GM12878 (cell line): Measurements from ENCODE around the gene PANX2.

ENCODE experiments used
- KDM1A ChIP-seq: fragments of 200-600 bp; sonication (generic); IDR thresholded peaks from 2 replicates; pipeline ENCODE4 v1.6.1; 2016; ENCODE audit warnings: borderline replicate concordance
- PML ChIP-seq: IDR thresholded peaks from 2 replicates; pipeline ENCODE4 v1.6.1; 2012; ENCODE audit warnings: low read length, inconsistent platforms
- POLR2A ChIP-seq: IDR thresholded peaks from 2 replicates; pipeline ENCODE4 v1.6.1; 2011; ENCODE audit warnings: low read depth, mild to moderate bottlenecking, low read length
- POLR2AphosphoS5 ChIP-seq: IDR thresholded peaks from 2 replicates; pipeline ENCODE4 v1.6.1; 2011; ENCODE audit warnings: mild to moderate bottlenecking, low read length, inconsistent platforms
- RAD51 ChIP-seq: fragments of 450-650 bp; IDR thresholded peaks from 2 replicates; pipeline ENCODE4 v1.6.1; 2016; ENCODE audit warnings: moderate library complexity, mild to moderate bottlenecking, inconsistent platforms
- TF ChIP-seq, protein P1 (sequence below), 3 experiments: IDR thresholded peaks in 2 of 3; conservative IDR thresholded peaks in 1 of 3; 2 replicates each; pipeline ENCODE4 v1.5.1; 2011; ENCODE audit warnings: low read depth in 3 of 3, low read length in 3 of 3, mild to moderate bottlenecking in 3 of 3, control low read depth in 2 of 3, moderate library complexity in 2 of 3, inconsistent platforms in 1 of 3, mixed read lengths in 1 of 3; ENCODE audit not compliant: control insufficient read depth in 2 of 3, insufficient read depth in 1 of 3; ENCODE audit errors: extremely low read depth in 1 of 3
- TF ChIP-seq, protein P2 (sequence below): fragments of 450-650 bp; formaldehyde crosslinking; IDR thresholded peaks from 2 replicates; pipeline ENCODE4 v1.5.0; 2022; ENCODE audit warnings: mild to moderate bottlenecking, missing genetic modification characterization

DNA sequence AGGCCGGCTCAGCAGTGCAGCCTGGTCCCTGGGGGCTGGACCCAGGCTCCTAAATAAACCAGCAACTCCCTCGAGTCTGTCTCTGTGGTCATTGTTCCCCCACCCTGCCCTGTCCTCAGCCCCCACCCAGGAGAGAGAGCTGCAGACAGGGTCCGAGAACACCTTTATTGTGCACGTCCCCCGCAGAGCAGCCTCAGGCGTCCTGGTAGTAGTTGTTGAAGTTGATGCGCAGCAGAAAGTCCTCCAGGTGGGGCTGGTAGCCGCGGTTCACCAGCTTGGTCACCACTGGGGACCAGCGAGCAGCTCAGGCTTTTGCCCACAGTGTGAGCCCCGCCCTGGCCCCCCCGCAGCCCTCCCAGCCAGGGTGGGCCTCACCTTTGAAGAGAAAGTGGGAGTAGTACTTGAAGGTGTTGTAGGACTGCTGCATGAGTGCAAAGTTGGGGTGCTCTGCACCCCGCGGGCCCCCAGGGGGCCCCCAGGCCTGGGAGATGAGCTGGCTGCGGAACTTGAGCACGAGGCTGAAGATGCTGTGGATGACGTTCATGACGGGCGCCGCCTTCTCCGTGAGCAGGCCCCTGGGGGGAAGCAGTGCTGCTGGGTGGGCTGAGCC lies 47.1 kb downstream of the PANX2 start:
- no peak for TF ChIP-seq PML
- no peak; the same call in 1 of the 2 replicates for TF ChIP-seq POLR2A
- TF ChIP-seq, protein P1, sequence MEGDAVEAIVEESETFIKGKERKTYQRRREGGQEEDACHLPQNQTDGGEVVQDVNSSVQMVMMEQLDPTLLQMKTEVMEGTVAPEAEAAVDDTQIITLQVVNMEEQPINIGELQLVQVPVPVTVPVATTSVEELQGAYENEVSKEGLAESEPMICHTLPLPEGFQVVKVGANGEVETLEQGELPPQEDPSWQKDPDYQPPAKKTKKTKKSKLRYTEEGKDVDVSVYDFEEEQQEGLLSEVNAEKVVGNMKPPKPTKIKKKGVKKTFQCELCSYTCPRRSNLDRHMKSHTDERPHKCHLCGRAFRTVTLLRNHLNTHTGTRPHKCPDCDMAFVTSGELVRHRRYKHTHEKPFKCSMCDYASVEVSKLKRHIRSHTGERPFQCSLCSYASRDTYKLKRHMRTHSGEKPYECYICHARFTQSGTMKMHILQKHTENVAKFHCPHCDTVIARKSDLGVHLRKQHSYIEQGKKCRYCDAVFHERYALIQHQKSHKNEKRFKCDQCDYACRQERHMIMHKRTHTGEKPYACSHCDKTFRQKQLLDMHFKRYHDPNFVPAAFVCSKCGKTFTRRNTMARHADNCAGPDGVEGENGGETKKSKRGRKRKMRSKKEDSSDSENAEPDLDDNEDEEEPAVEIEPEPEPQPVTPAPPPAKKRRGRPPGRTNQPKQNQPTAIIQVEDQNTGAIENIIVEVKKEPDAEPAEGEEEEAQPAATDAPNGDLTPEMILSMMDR (IDR thresholded peaks at IDR 0.05 in 2 of 3, conservative IDR thresholded peaks at IDR 0.05 in 1 of 3; ENCODE audit: control insufficient read depth in 2 of 3, extremely low read depth in 1 of 3, insufficient read depth in 1 of 3, low read depth in 3 of 3, low read length in 3 of 3), result no peak
- TF ChIP-seq RAD51, result no peak
- no peak for TF ChIP-seq KDM1A
- TF ChIP-seq, protein P2, sequence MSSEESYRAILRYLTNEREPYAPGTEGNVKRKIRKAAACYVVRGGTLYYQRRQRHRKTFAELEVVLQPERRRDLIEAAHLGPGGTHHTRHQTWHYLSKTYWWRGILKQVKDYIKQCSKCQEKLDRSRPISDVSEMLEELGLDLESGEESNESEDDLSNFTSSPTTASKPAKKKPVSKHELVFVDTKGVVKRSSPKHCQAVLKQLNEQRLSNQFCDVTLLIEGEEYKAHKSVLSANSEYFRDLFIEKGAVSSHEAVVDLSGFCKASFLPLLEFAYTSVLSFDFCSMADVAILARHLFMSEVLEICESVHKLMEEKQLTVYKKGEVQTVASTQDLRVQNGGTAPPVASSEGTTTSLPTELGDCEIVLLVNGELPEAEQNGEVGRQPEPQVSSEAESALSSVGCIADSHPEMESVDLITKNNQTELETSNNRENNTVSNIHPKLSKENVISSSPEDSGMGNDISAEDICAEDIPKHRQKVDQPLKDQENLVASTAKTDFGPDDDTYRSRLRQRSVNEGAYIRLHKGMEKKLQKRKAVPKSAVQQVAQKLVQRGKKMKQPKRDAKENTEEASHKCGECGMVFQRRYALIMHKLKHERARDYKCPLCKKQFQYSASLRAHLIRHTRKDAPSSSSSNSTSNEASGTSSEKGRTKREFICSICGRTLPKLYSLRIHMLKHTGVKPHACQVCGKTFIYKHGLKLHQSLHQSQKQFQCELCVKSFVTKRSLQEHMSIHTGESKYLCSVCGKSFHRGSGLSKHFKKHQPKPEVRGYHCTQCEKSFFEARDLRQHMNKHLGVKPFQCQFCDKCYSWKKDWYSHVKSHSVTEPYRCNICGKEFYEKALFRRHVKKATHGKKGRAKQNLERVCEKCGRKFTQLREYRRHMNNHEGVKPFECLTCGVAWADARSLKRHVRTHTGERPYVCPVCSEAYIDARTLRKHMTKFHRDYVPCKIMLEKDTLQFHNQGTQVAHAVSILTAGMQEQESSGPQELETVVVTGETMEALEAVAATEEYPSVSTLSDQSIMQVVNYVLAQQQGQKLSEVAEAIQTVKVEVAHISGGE (CRISPR knock-in tag), result no peak
- TF ChIP-seq POLR2AphosphoS5, result no peak
